HCT116 (cell line): Measurements from ENCODE around the gene HSPA4. TPM values are rescaled to one million over a fixed set of nuclear protein-coding genes. Genes with fewer than 3 reads are reported as not detected.

ENCODE experiments used
- ATAC-seq: fragments of 200-7000 bp; cut with Tn5 transposase; 2 replicates; pipeline ENCODE4 v1.9.1; 2020; ENCODE audit warnings: mild to moderate bottlenecking, moderate library complexity
- BruUV-seq: library from RNA; stranded (reverse); fragments of 400-500 nt; replicated peaks from 2 replicates; lab custom pipeline; 2021; lab: Mats Ljungman, UMichigan
- CTCF ChIA-PET: fragments of 300-600 bp; sonication (Branson Sonifier 250); formaldehyde crosslinking; loops from one replicate; lab custom pipeline; 2021; ENCODE audit warnings: antibody characterized with exemption; lab: Charles Lee
- POLR2A ChIA-PET: fragments of 300-600, 350-600 bp; sonication (Branson Sonifier 250); formaldehyde crosslinking; loops from one replicate; lab custom pipeline; 2021; ENCODE audit warnings: antibody characterized with exemption; lab: Charles Lee
- RAD21 ChIA-PET, 2 experiments: fragments of 300-600 bp; sonication (Branson Sonifier 250); formaldehyde crosslinking; loops; one replicate each; lab custom pipeline; 2023; ENCODE audit warnings: low total read pairs in 2 of 2; ENCODE audit not compliant: uncharacterized antibody in 2 of 2, unreplicated experiment in 2 of 2, low non-redundant PET in 1 of 2; lab: Charles Lee
- DNase-seq: peaks from one replicate; pipeline ENCODE4 v3.0.0-alpha.2; 2010; ENCODE audit warnings: low read depth, low spot score
- H2AFZ ChIP-seq: fragments of 200-600 bp; shearing (Covaris generic), sonication (generic); 2 replicates; pipeline ENCODE4 v1.6.1; 2017; ENCODE audit warnings: low read depth, mixed run types, mixed read lengths, antibody characterized with exemption, low read length; ENCODE audit not compliant: poor library complexity, severe bottlenecking
- H3K27ac ChIP-seq: 2 replicates; pipeline ENCODE4 v1.5.1; 2012; ENCODE audit warnings: low read depth, low read length
- H3K27me3 ChIP-seq: fragments of 200-600 bp; sonication (generic); 2 replicates; pipeline ENCODE4 v1.6.1; 2016; ENCODE audit warnings: mixed run types, low read length, mixed read lengths; ENCODE audit not compliant: insufficient read depth
- H3K36me3 ChIP-seq, 2 experiments: fragments of 200-500 bp in 1 of 2; fragments of 200-600 bp in 1 of 2; sonication (Bioruptor generic) in 1 of 2; sonication (generic) in 1 of 2; 2 replicates each; pipeline versions ENCODE4 v1.5.1 to v1.6.1; 2014 to 2016; ENCODE audit warnings: low read length in 2 of 2, inconsistent platforms in 1 of 2, mixed read lengths in 1 of 2, mixed run types in 1 of 2; ENCODE audit not compliant: insufficient read depth in 2 of 2, control insufficient read depth in 1 of 2
- H3K4me1 ChIP-seq, 2 experiments: fragments of 200-600 bp in 1 of 2; sonication (generic) in 1 of 2; 2 replicates each; pipeline versions ENCODE4 v1.5.1 to v1.6.1; 2012 to 2017; ENCODE audit warnings: low read length in 2 of 2, inconsistent platforms in 1 of 2, mild to moderate bottlenecking in 1 of 2, mixed read lengths in 1 of 2, mixed run types in 1 of 2, moderate library complexity in 1 of 2; ENCODE audit not compliant: insufficient read depth in 2 of 2, control insufficient read depth in 1 of 2
- H3K4me2 ChIP-seq: fragments of 200-600 bp; sonication (generic); 2 replicates; pipeline ENCODE4 v1.6.1; 2017; ENCODE audit warnings: mixed run types, low read length, mixed read lengths
- H3K4me3 ChIP-seq, 2 experiments: fragments of 200-600 bp in 1 of 2; sonication (generic) in 1 of 2; replicated peaks in 1 of 2; 2 replicates each; pipeline ENCODE4 v1.5.1; 2011 to 2016; ENCODE audit warnings: low read length in 2 of 2, control low read depth in 1 of 2, low read depth in 1 of 2, mild to moderate bottlenecking in 1 of 2, mixed read lengths in 1 of 2, mixed run types in 1 of 2
- H3K79me2 ChIP-seq: fragments of 200-600 bp; sonication (generic); 2 replicates; pipeline ENCODE4 v1.6.1; 2017; ENCODE audit warnings: mild to moderate bottlenecking, mixed run types, low read length, moderate library complexity, mixed read lengths; ENCODE audit not compliant: insufficient read depth
- H3K9ac ChIP-seq: fragments of 200-600 bp; sonication (generic); 2 replicates; pipeline ENCODE4 v1.6.1; 2016; ENCODE audit warnings: low read length, mixed read lengths
- H3K9me2 ChIP-seq: fragments of 200-600 bp; sonication (generic), shearing (Covaris generic); 2 replicates; pipeline ENCODE4 v1.6.1; 2017; ENCODE audit warnings: mixed run types, mild to moderate bottlenecking, moderate library complexity; ENCODE audit not compliant: insufficient read depth
- H3K9me3 ChIP-seq, 2 experiments: fragments of 200-500 bp in 1 of 2; fragments of 200-600 bp in 1 of 2; sonication (Bioruptor generic) in 1 of 2; sonication (generic) in 1 of 2; 2 replicates each; pipeline ENCODE4 v1.6.1; 2014 to 2017; ENCODE audit warnings: low read length in 2 of 2, mixed read lengths in 2 of 2, inconsistent platforms in 1 of 2, low read depth in 1 of 2, mild to moderate bottlenecking in 1 of 2, mixed run types in 1 of 2, moderate library complexity in 1 of 2; ENCODE audit not compliant: control insufficient read depth in 1 of 2, insufficient read depth in 1 of 2
- H4K20me1 ChIP-seq: fragments of 200-600 bp; sonication (generic), shearing (Covaris generic); 2 replicates; pipeline ENCODE4 v1.6.1; 2017; ENCODE audit warnings: mixed run types, mild to moderate bottlenecking, moderate library complexity; ENCODE audit not compliant: insufficient read depth
- ATF3 ChIP-seq: IDR thresholded peaks from 2 replicates; pipeline ENCODE4 v1.6.1; 2012
- CTCF ChIP-seq, 3 experiments: fragments of 200-600 bp in 1 of 3; sonication (generic) in 1 of 3; IDR thresholded peaks in 2 of 3; conservative IDR thresholded peaks in 1 of 3; 2 replicates each; pipeline ENCODE4 v1.5.1; 2012 to 2017; ENCODE audit warnings: low read depth in 2 of 3, low read length in 2 of 3, antibody characterized with exemption in 1 of 3, borderline replicate concordance in 1 of 3, control low read depth in 1 of 3, mild to moderate bottlenecking in 1 of 3, mixed read lengths in 1 of 3, mixed run types in 1 of 3, moderate library complexity in 1 of 3; ENCODE audit not compliant: insufficient read depth in 1 of 3
- EZH2phosphoT487 ChIP-seq: fragments of 200-600 bp; IDR thresholded peaks from 2 replicates; pipeline ENCODE4 v1.6.1; 2018; ENCODE audit warnings: antibody characterized with exemption, borderline replicate concordance
- FOSL1 ChIP-seq: IDR thresholded peaks from 2 replicates; pipeline ENCODE4 v1.6.1; 2012; ENCODE audit warnings: low read depth
- JUND ChIP-seq: IDR thresholded peaks from 2 replicates; pipeline ENCODE4 v1.6.1; 2012
- POLR2AphosphoS5 ChIP-seq: IDR thresholded peaks from 2 replicates; pipeline ENCODE4 v1.6.1; 2011; ENCODE audit warnings: mild to moderate bottlenecking, low read depth, low read length, moderate library complexity
- RAD21 ChIP-seq: IDR thresholded peaks from 2 replicates; pipeline ENCODE4 v1.6.1; 2012; ENCODE audit warnings: low read depth, mild to moderate bottlenecking
- SIN3A ChIP-seq: IDR thresholded peaks from 2 replicates; pipeline ENCODE4 v1.6.1; 2012; ENCODE audit warnings: low read depth
- SP1 ChIP-seq: IDR thresholded peaks from 2 replicates; pipeline ENCODE4 v1.6.1; 2012; ENCODE audit warnings: low read depth
- ZNF274 ChIP-seq: fragments of 200-500 bp; sonication (Bioruptor generic); IDR thresholded peaks from 2 replicates; pipeline ENCODE4 v1.6.1; 2014; ENCODE audit warnings: mild to moderate bottlenecking, low read depth, low read length, inconsistent platforms
- intact Hi-C: fragments of 100-400 bp; cut with micrococcal nuclease; formaldehyde crosslinking; loops from 2 replicates; pipeline ENCODE4 v1.10.0; 2022
- total RNA-seq: library from RNA; stranded (reverse); gene quantifications from one replicate; pipeline ENCODE4 v1.2.1, GENCODE V29; 2021; ENCODE audit not compliant: unreplicated experiment
- TF ChIP-seq, protein P1 (sequence below): IDR thresholded peaks from 2 replicates; pipeline ENCODE4 v1.6.1; 2012
- TF ChIP-seq, protein P2 (sequence below): IDR thresholded peaks from 2 replicates; pipeline ENCODE4 v1.6.1; 2012; ENCODE audit warnings: low read depth

The HSPA4 gene
- total RNA-seq, 1 experiment from 2014 or later, result 212 TPM

DNA sequence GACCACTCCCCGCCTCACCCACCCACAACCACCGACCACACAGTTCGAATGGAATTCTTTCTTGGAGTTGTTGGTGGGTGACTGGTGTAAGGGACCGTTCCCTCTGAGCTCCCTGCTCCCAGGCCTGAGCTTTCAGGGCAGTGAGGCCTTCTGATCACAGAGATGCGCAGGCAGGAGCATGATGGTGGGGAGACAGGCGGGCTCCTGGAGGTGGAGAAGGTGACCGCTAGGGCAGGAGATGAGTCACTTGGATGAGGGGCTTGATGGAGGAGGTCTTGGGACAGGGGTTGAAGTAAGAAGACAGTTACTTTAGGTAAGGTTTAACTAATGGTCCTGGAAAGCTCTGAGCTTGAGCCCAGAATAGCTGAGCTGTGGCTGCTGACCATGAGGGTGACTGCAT is 88.5 kb downstream of the HSPA4 start:
- CTCF ChIA-PET, result no interaction called here
- intact Hi-C loops, result no loop called here
- no peak for ATAC-seq
- H3K4me2 ChIP-seq, result no peak overlapping the region
- H3K9me2 ChIP-seq, result no peaks in the 10 kb centered on the region
- H3K9ac ChIP-seq, result no peak overlapping the region
- H4K20me1 ChIP-seq, result no peaks in the 10 kb centered on the region
- no peak overlapping the region for H2AFZ ChIP-seq
- no peaks in the 10 kb centered on the region for H3K27me3 ChIP-seq
- H3K36me3 ChIP-seq, result no peaks in the 10 kb centered on the region
- no peaks in the 10 kb centered on the region for H3K9me3 ChIP-seq
- no peak overlapping the region for H3K4me3 ChIP-seq
- RAD21 ChIA-PET, result no interaction called here
- TF ChIP-seq JUND, result no peak
- TF ChIP-seq, protein P1, sequence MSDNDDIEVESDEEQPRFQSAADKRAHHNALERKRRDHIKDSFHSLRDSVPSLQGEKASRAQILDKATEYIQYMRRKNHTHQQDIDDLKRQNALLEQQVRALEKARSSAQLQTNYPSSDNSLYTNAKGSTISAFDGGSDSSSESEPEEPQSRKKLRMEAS, result no peak
- TF ChIP-seq CTCF (IDR thresholded peaks at IDR 0.05 in 2 of 3, conservative IDR thresholded peaks at IDR 0.05 in 1 of 3; ENCODE audit: borderline replicate concordance in 1 of 3, insufficient read depth in 1 of 3, low read depth in 2 of 3, low read length in 2 of 3), result no peak
- TF ChIP-seq ZNF274, result no peak
- TF ChIP-seq, all 23 proteins: peak for 0
- Histone ChIP-seq H3K4me1 (no peaks in the 10 kb centered on the region), H3K27ac (no peak overlapping the region), H3K79me2 (no peaks in the 10 kb centered on the region)
- DNase-seq, result no peak
- POLR2A ChIA-PET, result no interaction called here
- no TSS peak for BruUV-seq

- ATAC-seq (no peak), DNase-seq (no peak)
- RAD21 ChIA-PET, result no interaction called here
- no TSS peak for BruUV-seq
- CTCF ChIA-PET, result no interaction called here
- Histone ChIP-seq H3K9ac (no peak overlapping the region), H3K9me3 (no peaks in the 10 kb centered on the region), H4K20me1 (no peaks in the 10 kb centered on the region), H3K4me1 (no peaks in the 10 kb centered on the region), H3K9me2 (no peaks in the 10 kb centered on the region), H3K36me3 (no peaks in the 10 kb centered on the region), H3K79me2 (no peaks in the 10 kb centered on the region), H3K27me3 (no peaks in the 10 kb centered on the region), H2AFZ (no peak overlapping the region), H3K4me3 (no peak overlapping the region), H3K4me2 (no peak overlapping the region), H3K27ac (no peak overlapping the region)
- POLR2A ChIA-PET, result no interaction called here
- intact Hi-C loops, result no loop called here
- no peak for TF ChIP-seq ZNF274
- no peak for TF ChIP-seq ATF3
- TF ChIP-seq RAD21, result no peak
- TF ChIP-seq CTCF (IDR thresholded peaks at IDR 0.05 in 2 of 3, conservative IDR thresholded peaks at IDR 0.05 in 1 of 3; ENCODE audit: borderline replicate concordance in 1 of 3, insufficient read depth in 1 of 3, low read depth in 2 of 3, low read length in 2 of 3), result no peak
- no peak for TF ChIP-seq SIN3A
- no peak for TF ChIP-seq SP1
- no peak for TF ChIP-seq EZH2phosphoT487
- TF ChIP-seq FOSL1, result no peak
- TF ChIP-seq, protein P2, sequence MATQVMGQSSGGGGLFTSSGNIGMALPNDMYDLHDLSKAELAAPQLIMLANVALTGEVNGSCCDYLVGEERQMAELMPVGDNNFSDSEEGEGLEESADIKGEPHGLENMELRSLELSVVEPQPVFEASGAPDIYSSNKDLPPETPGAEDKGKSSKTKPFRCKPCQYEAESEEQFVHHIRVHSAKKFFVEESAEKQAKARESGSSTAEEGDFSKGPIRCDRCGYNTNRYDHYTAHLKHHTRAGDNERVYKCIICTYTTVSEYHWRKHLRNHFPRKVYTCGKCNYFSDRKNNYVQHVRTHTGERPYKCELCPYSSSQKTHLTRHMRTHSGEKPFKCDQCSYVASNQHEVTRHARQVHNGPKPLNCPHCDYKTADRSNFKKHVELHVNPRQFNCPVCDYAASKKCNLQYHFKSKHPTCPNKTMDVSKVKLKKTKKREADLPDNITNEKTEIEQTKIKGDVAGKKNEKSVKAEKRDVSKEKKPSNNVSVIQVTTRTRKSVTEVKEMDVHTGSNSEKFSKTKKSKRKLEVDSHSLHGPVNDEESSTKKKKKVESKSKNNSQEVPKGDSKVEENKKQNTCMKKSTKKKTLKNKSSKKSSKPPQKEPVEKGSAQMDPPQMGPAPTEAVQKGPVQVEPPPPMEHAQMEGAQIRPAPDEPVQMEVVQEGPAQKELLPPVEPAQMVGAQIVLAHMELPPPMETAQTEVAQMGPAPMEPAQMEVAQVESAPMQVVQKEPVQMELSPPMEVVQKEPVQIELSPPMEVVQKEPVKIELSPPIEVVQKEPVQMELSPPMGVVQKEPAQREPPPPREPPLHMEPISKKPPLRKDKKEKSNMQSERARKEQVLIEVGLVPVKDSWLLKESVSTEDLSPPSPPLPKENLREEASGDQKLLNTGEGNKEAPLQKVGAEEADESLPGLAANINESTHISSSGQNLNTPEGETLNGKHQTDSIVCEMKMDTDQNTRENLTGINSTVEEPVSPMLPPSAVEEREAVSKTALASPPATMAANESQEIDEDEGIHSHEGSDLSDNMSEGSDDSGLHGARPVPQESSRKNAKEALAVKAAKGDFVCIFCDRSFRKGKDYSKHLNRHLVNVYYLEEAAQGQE, result no peak
- no peak for TF ChIP-seq POLR2AphosphoS5
These were observed 89.9 kb downstream of the HSPA4 start for GRCh38 chr5:133141746-133142145.
